Ishikawa (cell line): ENCODE measurements around the gene PHF2.

ENCODE experiments used
- CEBPB ChIP-seq: IDR thresholded peaks from 2 replicates; pipeline ENCODE4 v1.6.1; 2012
- CREB1 ChIP-seq: IDR thresholded peaks from 2 replicates; pipeline ENCODE4 v1.6.1; 2012; ENCODE audit warnings: low read depth
- EGR1 ChIP-seq: IDR thresholded peaks from 2 replicates; pipeline ENCODE4 v1.6.1; 2012
- EP300 ChIP-seq: IDR thresholded peaks from 2 replicates; pipeline ENCODE4 v1.6.1; 2012; ENCODE audit warnings: borderline replicate concordance
- FOXM1 ChIP-seq: IDR thresholded peaks from 2 replicates; pipeline ENCODE4 v1.6.1; 2012; ENCODE audit warnings: low read depth, borderline replicate concordance
- NFIC ChIP-seq: IDR thresholded peaks from 2 replicates; pipeline ENCODE4 v1.6.1; 2012
- RAD21 ChIP-seq: IDR thresholded peaks from 2 replicates; pipeline ENCODE4 v1.6.1; 2012; ENCODE audit warnings: low read depth
- TAF1 ChIP-seq: IDR thresholded peaks from 2 replicates; pipeline ENCODE4 v1.6.1; 2012; ENCODE audit warnings: low read depth, mild to moderate bottlenecking
- TCF12 ChIP-seq: IDR thresholded peaks from 2 replicates; pipeline ENCODE4 v1.6.1; 2012; ENCODE audit warnings: low read depth
- TEAD4 ChIP-seq: IDR thresholded peaks from 2 replicates; pipeline ENCODE4 v1.6.1; 2012
- USF1 ChIP-seq: IDR thresholded peaks from 2 replicates; pipeline ENCODE4 v1.6.1; 2012
- YY1 ChIP-seq: IDR thresholded peaks from 2 replicates; pipeline ENCODE4 v1.6.1; 2012; ENCODE audit warnings: low read depth
- ZBTB7A ChIP-seq: IDR thresholded peaks from 2 replicates; pipeline ENCODE4 v1.6.1; 2012; ENCODE audit warnings: low read depth
- TF ChIP-seq, protein P1 (sequence below): IDR thresholded peaks from 2 replicates; pipeline ENCODE4 v1.6.1; 2012; ENCODE audit warnings: low read depth, mild to moderate bottlenecking
- TF ChIP-seq, protein P2 (sequence below): IDR thresholded peaks from 2 replicates; pipeline ENCODE4 v1.6.1; 2012

Gene PHF2

GRCh38 chr9:93678199-93679019, 102.0 kb downstream of the PHF2 start:
- TF ChIP-seq FOXM1 (no peak), CEBPB (no peak), TEAD4 (no peak), NFIC (no peak), USF1 (no peak)
- TF ChIP-seq, protein P1, sequence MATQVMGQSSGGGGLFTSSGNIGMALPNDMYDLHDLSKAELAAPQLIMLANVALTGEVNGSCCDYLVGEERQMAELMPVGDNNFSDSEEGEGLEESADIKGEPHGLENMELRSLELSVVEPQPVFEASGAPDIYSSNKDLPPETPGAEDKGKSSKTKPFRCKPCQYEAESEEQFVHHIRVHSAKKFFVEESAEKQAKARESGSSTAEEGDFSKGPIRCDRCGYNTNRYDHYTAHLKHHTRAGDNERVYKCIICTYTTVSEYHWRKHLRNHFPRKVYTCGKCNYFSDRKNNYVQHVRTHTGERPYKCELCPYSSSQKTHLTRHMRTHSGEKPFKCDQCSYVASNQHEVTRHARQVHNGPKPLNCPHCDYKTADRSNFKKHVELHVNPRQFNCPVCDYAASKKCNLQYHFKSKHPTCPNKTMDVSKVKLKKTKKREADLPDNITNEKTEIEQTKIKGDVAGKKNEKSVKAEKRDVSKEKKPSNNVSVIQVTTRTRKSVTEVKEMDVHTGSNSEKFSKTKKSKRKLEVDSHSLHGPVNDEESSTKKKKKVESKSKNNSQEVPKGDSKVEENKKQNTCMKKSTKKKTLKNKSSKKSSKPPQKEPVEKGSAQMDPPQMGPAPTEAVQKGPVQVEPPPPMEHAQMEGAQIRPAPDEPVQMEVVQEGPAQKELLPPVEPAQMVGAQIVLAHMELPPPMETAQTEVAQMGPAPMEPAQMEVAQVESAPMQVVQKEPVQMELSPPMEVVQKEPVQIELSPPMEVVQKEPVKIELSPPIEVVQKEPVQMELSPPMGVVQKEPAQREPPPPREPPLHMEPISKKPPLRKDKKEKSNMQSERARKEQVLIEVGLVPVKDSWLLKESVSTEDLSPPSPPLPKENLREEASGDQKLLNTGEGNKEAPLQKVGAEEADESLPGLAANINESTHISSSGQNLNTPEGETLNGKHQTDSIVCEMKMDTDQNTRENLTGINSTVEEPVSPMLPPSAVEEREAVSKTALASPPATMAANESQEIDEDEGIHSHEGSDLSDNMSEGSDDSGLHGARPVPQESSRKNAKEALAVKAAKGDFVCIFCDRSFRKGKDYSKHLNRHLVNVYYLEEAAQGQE: no peak

DNA sequence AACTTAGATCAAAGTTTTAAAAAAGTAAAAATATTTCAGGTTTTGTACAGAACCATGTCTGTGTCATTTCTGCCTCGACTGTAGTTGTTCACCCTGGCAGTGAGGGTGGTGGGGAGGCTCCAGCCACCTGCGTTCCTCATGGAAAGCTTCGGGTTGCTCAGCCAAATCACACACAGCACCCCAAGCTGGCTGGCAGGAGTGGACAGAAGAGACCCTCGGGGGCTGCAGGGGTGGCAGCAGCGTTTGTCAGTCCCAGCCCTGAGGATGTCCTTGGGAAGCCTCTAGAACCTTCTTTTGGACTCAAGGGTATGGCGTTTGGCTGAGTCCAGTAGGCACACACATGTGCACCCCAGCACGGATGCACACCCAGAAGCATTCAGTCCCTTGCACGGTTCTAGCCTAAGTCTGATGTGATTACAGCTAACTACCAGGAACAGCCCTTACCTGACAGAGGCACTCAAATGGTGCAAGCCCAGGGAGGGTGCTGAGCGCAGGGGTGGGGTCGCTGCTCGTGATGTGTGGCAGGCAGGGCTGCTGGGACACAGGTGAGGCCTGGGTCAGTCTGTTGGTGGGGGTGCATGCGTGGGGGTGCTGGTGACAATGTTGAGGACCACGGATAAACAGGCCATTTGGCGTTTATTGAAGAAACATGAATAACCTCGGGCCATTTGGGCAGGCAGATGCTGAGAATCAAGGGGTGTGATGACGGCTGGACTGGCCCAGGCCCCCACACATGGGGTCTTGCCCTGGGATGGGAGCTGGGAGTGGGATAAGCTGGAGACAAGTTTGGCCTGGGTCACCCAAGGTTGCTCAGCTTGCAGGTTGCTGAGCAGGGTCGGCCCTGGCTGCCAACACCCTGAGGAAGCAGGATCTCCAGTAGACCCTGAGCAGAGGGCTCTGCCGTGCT, 103.4 kb downstream of the PHF2 start:
- TF ChIP-seq CEBPB (no peak), YY1 (no peak), TAF1 (no peak), TEAD4 (no peak), USF1 (no peak), NFIC (no peak), CREB1 (no peak), FOXM1 (no peak), ZBTB7A (no peak), EP300 (no peak), EGR1 (no peak), RAD21 (no peak), TCF12 (no peak)
- TF ChIP-seq, protein P2, sequence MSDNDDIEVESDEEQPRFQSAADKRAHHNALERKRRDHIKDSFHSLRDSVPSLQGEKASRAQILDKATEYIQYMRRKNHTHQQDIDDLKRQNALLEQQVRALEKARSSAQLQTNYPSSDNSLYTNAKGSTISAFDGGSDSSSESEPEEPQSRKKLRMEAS: no peak
- TF ChIP-seq, protein P1: no peak

DNA sequence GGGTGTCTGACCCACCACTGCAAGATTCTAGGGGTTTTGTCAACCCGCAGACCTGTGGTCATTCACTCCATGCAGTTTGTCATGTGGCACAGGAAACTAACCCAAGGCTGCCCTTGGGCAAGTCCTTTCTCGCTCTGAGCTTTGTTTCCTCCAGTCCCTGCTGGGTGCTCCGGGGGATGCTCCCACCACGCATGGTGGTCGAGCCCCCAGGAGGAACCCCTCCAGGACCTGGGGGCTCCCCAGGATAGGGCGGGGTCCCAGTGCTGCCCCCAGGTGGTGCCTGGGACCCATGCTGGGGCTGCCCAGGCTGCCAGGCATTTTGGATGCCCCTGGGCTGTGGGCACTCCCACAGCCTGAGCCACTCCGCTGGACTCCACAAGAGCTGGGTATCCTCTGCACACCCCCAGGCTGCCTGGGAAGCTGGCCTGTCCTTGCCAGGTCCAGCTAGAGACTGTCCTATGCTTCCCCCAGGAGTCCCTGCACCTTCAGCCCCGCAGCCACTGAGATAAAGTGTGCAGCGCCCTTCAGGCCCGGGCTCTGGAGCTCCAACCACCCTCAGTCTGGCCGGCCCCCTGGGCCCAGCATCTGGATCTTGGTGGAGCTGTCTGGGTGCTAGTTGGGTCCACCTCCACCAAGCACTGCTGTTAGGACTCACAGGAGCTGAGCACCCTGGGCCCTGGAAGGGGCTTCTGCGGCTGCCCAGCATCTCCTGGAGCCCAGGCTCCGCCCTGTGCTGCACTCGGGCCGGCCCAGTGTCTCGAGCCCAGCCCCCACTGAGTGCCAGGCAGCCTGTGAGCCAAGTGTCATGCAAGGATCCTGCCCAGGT, 104.3 kb downstream of the PHF2 start:
- no peak for TF ChIP-seq TEAD4
- TF ChIP-seq RAD21: no peak
- no peak for TF ChIP-seq FOXM1
- TF ChIP-seq CEBPB: no peak
- TF ChIP-seq EP300: no peak
- no peak for TF ChIP-seq ZBTB7A
- TF ChIP-seq, protein P2: no peak
- TF ChIP-seq, protein P1: no peak
- no peak for TF ChIP-seq NFIC
- TF ChIP-seq EGR1: no peak
- TF ChIP-seq YY1: no peak
- no peak for TF ChIP-seq CREB1
- TF ChIP-seq TCF12: no peak
- no peak for TF ChIP-seq TAF1
- no peak for TF ChIP-seq USF1
